ENCODE results near the gene HCFC2.

Gene HCFC2

GRCh38 chr12:104050436-104050835 is 13.9 kb upstream of the HCFC2 start:
- DNase-seq (ENCODE audit: insufficient read length, low spot score) (no peak), FAIRE-seq (no peak)
- TF ChIP-seq, protein P1, sequence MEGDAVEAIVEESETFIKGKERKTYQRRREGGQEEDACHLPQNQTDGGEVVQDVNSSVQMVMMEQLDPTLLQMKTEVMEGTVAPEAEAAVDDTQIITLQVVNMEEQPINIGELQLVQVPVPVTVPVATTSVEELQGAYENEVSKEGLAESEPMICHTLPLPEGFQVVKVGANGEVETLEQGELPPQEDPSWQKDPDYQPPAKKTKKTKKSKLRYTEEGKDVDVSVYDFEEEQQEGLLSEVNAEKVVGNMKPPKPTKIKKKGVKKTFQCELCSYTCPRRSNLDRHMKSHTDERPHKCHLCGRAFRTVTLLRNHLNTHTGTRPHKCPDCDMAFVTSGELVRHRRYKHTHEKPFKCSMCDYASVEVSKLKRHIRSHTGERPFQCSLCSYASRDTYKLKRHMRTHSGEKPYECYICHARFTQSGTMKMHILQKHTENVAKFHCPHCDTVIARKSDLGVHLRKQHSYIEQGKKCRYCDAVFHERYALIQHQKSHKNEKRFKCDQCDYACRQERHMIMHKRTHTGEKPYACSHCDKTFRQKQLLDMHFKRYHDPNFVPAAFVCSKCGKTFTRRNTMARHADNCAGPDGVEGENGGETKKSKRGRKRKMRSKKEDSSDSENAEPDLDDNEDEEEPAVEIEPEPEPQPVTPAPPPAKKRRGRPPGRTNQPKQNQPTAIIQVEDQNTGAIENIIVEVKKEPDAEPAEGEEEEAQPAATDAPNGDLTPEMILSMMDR (IDR thresholded peaks at IDR 0.05; ENCODE audit: insufficient read depth, missing control alignments): no peak

GRCh38 chr12:104054681-104055346 is 9.5 kb upstream of the HCFC2 start:
- FAIRE-seq: no peak
- TF ChIP-seq, protein P1 (IDR thresholded peaks at IDR 0.05; ENCODE audit: insufficient read depth, missing control alignments): no peak
- no peak for DNase-seq (ENCODE audit: insufficient read length, low spot score)

DNA sequence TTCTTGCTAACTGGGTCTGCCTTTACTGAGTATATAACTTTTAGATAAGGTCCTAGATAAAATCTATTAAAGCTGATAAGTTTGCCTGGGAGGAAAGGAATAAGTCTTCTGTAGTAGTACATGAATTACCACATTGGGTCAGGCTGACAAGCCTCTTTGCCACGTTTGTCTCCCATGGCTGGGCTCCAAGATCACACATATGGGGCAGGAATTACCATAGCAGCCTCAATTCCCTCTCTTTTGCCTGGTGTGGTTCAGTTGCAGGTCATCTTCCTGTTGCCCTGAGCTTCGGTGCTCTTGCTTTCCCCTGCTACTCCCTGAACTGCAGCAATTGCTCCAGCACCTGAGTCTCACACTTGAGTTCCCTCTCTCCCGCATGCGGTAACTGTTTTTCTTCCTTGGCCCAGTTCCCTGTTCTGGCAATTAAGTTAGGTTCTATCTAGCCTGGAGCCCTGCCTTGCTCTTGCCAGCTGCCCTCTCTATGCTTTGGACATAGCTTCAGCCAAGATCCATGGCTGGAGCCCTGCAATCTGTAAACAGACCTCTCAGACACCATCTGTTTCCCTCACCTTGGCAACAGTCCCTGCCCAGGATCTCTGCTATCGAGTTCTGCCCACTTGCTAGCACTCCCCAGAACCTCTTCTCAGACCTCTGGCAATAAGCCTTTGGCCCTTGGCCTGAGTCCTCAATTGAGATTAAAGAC is 8.5 kb upstream of the HCFC2 start:
- peak; percentile 41 for FAIRE-seq
- TF ChIP-seq, protein P1 (IDR thresholded peaks at IDR 0.05; ENCODE audit: insufficient read depth, missing control alignments): no peak
- DNase-seq (ENCODE audit: insufficient read length, low spot score): no peak

- FAIRE-seq (no peak), DNase-seq (ENCODE audit: insufficient read length, low spot score) (no peak)
- TF ChIP-seq, protein P1 (IDR thresholded peaks at IDR 0.05; ENCODE audit: insufficient read depth, missing control alignments): no peak
Measured at GRCh38 chr12:104056419-104056972, 7.8 kb upstream of the HCFC2 start.

DNA sequence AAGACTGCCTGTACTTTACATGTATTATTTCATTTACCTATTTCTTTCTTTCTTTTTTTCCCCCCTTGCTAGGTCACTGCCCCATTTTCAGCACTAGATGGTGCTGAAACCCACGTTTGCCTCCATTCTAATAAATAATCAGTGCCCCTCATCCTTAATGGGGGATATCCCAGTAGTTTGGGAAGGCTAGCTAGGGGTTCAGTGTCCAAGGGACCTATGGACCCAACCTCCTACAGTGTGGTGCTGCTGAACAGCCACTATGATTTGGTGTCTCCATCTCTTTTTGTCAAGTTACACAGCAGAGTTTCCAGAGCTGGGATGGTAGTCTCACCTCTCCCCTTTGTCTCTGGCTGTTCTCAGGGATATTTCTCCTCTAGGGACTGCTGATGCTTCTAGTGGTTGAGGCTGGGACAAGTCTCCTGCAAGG is 6.5 kb upstream of the HCFC2 start:
- FAIRE-seq (no peak), DNase-seq (ENCODE audit: insufficient read length, low spot score) (no peak)
- TF ChIP-seq, protein P1 (IDR thresholded peaks at IDR 0.05; ENCODE audit: insufficient read depth, missing control alignments): peak; percentile 84

GRCh38 chr12:104058802-104059201 is 5.5 kb upstream of the HCFC2 start:
- TF ChIP-seq, protein P1 (IDR thresholded peaks at IDR 0.05; ENCODE audit: insufficient read depth, missing control alignments): no peak
- peak; percentile 11 for FAIRE-seq
- DNase-seq (ENCODE audit: insufficient read length, low spot score): no peak

DNA sequence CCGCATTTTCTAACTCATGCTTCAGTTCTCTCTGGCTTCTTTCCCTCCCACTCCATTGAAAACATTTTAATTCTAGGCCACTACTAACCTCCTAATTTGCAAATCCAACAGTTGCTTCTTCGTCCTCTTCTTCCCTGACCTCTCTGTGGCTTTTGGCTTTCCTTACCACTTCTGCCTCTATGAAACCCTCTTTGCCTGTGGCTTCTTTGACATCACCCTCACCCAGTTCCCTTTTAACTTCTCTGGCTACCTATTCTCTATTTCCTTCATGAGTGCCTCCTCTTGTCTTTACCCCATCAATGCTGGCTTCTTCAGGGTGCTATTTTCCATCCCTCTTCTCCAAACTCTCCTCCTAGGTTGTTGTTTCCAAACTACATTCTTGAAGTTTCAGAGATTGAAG is 4.4 kb upstream of the HCFC2 start:
- TF ChIP-seq, protein P1 (IDR thresholded peaks at IDR 0.05; ENCODE audit: insufficient read depth, missing control alignments): no peak
- FAIRE-seq: no peak

More for the DNA sequence above, 4.4 kb upstream of the HCFC2 start:
- no peak for DNase-seq (ENCODE audit: insufficient read length, low spot score)

Measured in D721Med (cell line).